ENCODE data around the gene SPATC1L.
"Not testable (repeated sequence)": the region's sequence is repeated elsewhere in the genome, so short reads cannot be mapped to it uniquely, and the experiment has no call there.

DNA sequence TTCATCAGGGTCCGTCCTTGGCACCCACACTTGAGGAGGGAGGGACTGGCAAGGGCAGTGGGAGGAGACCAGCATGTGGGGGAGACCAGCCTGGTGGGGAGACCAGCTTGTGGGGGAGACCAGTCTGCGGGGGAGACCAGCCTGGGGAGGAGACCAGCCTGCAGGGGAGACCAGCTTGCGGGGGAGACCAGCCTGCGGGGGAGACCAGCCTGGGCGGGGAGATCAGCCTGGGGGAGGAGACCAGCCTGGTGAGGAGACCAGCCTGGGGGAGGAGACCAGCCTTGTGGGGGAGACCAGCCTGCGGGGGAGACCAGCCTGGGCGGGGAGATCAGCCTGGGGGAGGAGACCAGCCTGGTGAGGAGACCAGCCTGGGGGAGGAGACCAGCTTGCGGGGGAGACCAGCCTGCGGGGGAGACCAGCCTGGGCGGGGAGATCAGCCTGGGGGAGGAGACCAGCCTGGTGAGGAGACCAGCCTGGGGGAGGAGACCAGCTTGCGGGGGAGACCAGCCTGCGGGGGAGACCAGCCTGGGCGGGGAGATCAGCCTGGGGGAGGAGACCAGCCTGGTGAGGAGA is 836 bp downstream of the SPATC1L start:
- not testable (repeated sequence) for TF ChIP-seq CTCF, MAX, CEBPB (IDR thresholded peaks at IDR 0.05)
